Gastroesophageal sphincter (tissue), 4 donors: ENCODE data around the gene TECPR2. TPM values are rescaled to one million over a fixed set of nuclear protein-coding genes. Genes with fewer than 3 reads are reported as not detected.

Experiments
- ATAC-seq: fragments of 150-250 bp; one replicate; pipeline ENCODE4 v1.9.1; 2016; ENCODE audit warnings: mild to moderate bottlenecking, moderate library complexity
- H3K27ac ChIP-seq, 4 donors: fragments of 200-600 bp; sonication (generic) in 3 of 4; 1 replicate in 3 of 4; 2 replicates in 1 of 4; pipeline ENCODE4 v1.5.1; 2016 to 2019
- H3K27me3 ChIP-seq: fragments of 200-600 bp; sonication (generic); one replicate; pipeline ENCODE4 v1.5.1; 2019
- H3K36me3 ChIP-seq, 2 donors: fragments of 200-600 bp; sonication (generic); one replicate each; pipeline ENCODE4 v1.5.1; 2019; ENCODE audit warnings: control low read depth in 1 of 2
- H3K4me1 ChIP-seq, 3 donors: fragments of 200-600 bp; sonication (generic); 1 replicate in 2 of 3; 2 replicates in 1 of 3; pipeline ENCODE4 v1.5.1; 2016 to 2019; ENCODE audit warnings: control low read depth in 2 of 3
- H3K4me3 ChIP-seq, 2 donors: fragments of 200-600 bp; sonication (generic); one replicate each; pipeline ENCODE4 v1.5.1; 2019; ENCODE audit warnings: mild to moderate bottlenecking in 1 of 2, moderate library complexity in 1 of 2
- H3K9me3 ChIP-seq, 3 donors: fragments of 200-600 bp; sonication (generic); one replicate each; pipeline ENCODE4 v1.5.1; 2017 to 2019; ENCODE audit warnings: control low read depth in 2 of 3
- CTCF ChIP-seq, 4 experiments: fragments of 200-600 bp in 2 of 4; fragments of 450-650 bp in 2 of 4; sonication (generic) in 1 of 4; IDR thresholded peaks; one replicate each; pipeline ENCODE4 v1.5.1; 2017 to 2019; ENCODE audit warnings: antibody characterized with exemption in 4 of 4, mild to moderate bottlenecking in 2 of 4, moderate library complexity in 2 of 4
- EP300 ChIP-seq: sonication (generic); formaldehyde crosslinking; IDR thresholded peaks from one replicate; pipeline ENCODE4 v1.6.1; 2017; ENCODE audit warnings: antibody characterized with exemption, mild to moderate bottlenecking
- POLR2A ChIP-seq, 2 donors: fragments of 450-650 bp; IDR thresholded peaks; one replicate each; pipeline ENCODE4 v1.6.1; 2017; ENCODE audit warnings: antibody characterized with exemption in 2 of 2, mild to moderate bottlenecking in 2 of 2, moderate library complexity in 1 of 2
- POLR2AphosphoS5 ChIP-seq: sonication (generic); formaldehyde crosslinking; IDR thresholded peaks from one replicate; pipeline ENCODE4 v1.6.1; 2017; ENCODE audit warnings: antibody characterized with exemption
- WGBS, 2 donors: methylation state at CpG; one replicate each; pipeline ENCODE4 v1.1.5; 2018; ENCODE audit warnings: low coverage in 1 of 2; 5-methylcytosine and 5-hydroxymethylcytosine counted together
- total RNA-seq, 4 donors: library from RNA; depleted of rRNA; stranded (reverse); fragments of >200 nt; gene quantifications; one replicate each; pipeline ENCODE4 v1.1.0, GENCODE V29; 2016

The TECPR2 gene
- total RNA-seq, 4 donors from 2014 or later = 26.0 to 57.2 (median 30.5) TPM

- H3K36me3 ChIP-seq = peaks cover 0 to 97% of the 10 kb centered on the region in 2 donors
- WGBS, 2 donors = 75 to 84% methylated on average over 3 to 4 of the region's 4 CpGs
- no peak overlapping the region for H3K27ac ChIP-seq
- H3K9me3 ChIP-seq = no peaks in the 10 kb centered on the region
- no peak for ATAC-seq
- no peak for TF ChIP-seq POLR2AphosphoS5
- no peak for TF ChIP-seq CTCF (IDR thresholded peaks at IDR 0.05)
- no peak for TF ChIP-seq POLR2A (IDR thresholded peaks at IDR 0.05)
- no peak for TF ChIP-seq EP300
- no peaks in the 10 kb centered on the region for H3K27me3 ChIP-seq
- no peak overlapping the region for H3K4me3 ChIP-seq
- H3K4me1 ChIP-seq = no peaks in the 10 kb centered on the region
Measured at GRCh38 chr14:102352213-102352612, 10.5 kb upstream of the TECPR2 start.

GRCh38 chr14:102353126-102353619 lies 9.6 kb upstream of the TECPR2 start:
- Histone ChIP-seq H3K27ac (no peak overlapping the region), H3K4me3 (no peak overlapping the region), H3K9me3 (no peaks in the 10 kb centered on the region), H3K36me3 (peaks cover 0 to 97% of the 10 kb centered on the region in 2 donors), H3K27me3 (no peaks in the 10 kb centered on the region), H3K4me1 (no peaks in the 10 kb centered on the region)
- 79 to 82% methylated on average over 5 of the region's 8 CpGs for WGBS, 2 donors
- TF ChIP-seq POLR2AphosphoS5 (no peak), POLR2A (IDR thresholded peaks at IDR 0.05) (no peak), EP300 (no peak), CTCF (IDR thresholded peaks at IDR 0.05) (no peak)
- ATAC-seq = no peak

- no peak overlapping the region for H3K4me3 ChIP-seq
- H3K36me3 ChIP-seq = peaks cover 0 to 86% of the 10 kb centered on the region in 2 donors
- H3K27ac ChIP-seq = no peak overlapping the region
- H3K9me3 ChIP-seq = no peaks in the 10 kb centered on the region
- WGBS, 2 donors = 93 to 100% methylated on average over 1 to 3 of the region's 3 CpGs
- peaks cover 0 to 16% (median 0%) of the 10 kb centered on the region in 3 donors for H3K4me1 ChIP-seq
- TF ChIP-seq POLR2AphosphoS5 (no peak), CTCF (IDR thresholded peaks at IDR 0.05) (no peak), EP300 (no peak), POLR2A (IDR thresholded peaks at IDR 0.05) (no peak)
- H3K27me3 ChIP-seq = no peaks in the 10 kb centered on the region
- ATAC-seq = no peak
Measured at GRCh38 chr14:102356280-102356679, 6.5 kb upstream of the TECPR2 start.

DNA sequence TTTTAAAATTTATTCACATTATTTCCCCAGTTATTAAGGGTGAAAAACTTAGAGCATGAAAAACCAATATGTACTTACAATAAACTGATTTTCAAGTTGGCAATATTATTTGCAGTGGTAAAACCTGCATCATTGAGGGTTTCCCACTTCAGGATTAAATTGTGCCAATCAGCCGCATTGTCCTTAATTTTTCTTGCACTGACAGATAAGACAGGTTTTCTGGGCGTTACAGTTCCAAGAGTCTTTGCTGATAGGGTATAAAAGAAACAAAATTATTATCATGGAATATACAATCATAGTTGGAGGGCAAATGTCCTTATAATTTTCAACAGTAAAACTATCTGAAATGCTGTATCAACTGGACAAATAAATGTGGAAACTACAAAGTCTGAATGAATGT lies 3.4 kb upstream of the TECPR2 start:
- H3K9me3 ChIP-seq = no peaks in the 10 kb centered on the region
- no peak overlapping the region for H3K4me3 ChIP-seq
- H3K36me3 ChIP-seq = peaks cover 0 to 58% of the 10 kb centered on the region in 2 donors
- WGBS, 2 donors = 89 to 100% methylated on average over 2 of the region's 2 CpGs
- ATAC-seq = no peak
- no peak for TF ChIP-seq POLR2AphosphoS5
- no peak for TF ChIP-seq EP300
- TF ChIP-seq CTCF (IDR thresholded peaks at IDR 0.05) = no peak
- TF ChIP-seq POLR2A (IDR thresholded peaks at IDR 0.05) = no peak
- no peak overlapping the region for H3K27ac ChIP-seq
- no peaks in the 10 kb centered on the region for H3K27me3 ChIP-seq
- peaks cover 10 to 35% (median 13%) of the 10 kb centered on the region in 3 donors for H3K4me1 ChIP-seq

GRCh38 chr14:102360388-102360787 lies 2.4 kb upstream of the TECPR2 start:
- Histone ChIP-seq H3K4me1 (peaks cover 10 to 46% (median 13%) of the 10 kb centered on the region in 3 donors), H3K9me3 (no peaks in the 10 kb centered on the region), H3K27ac (no peak overlapping the region), H3K27me3 (no peaks in the 10 kb centered on the region), H3K36me3 (peaks cover 0 to 48% of the 10 kb centered on the region in 2 donors), H3K4me3 (no peak overlapping the region)
- TF ChIP-seq POLR2A (IDR thresholded peaks at IDR 0.05) = no peak
- TF ChIP-seq CTCF (IDR thresholded peaks at IDR 0.05) = no peak
- TF ChIP-seq EP300 = no peak
- no peak for TF ChIP-seq POLR2AphosphoS5
- 78 to 92% methylated on average over 1 to 3 of the region's 3 CpGs for WGBS, 2 donors
- ATAC-seq = no peak
